Neutrophil (primary cell): ENCODE measurements around the gene TMEFF2.
A peak's percentile ranks its signal among the peaks of the same experiment; 100 is the strongest.

Source experiments
- H3K27ac ChIP-seq: fragments of 200-600 bp; sonication (generic); 2 replicates; pipeline ENCODE4 v1.5.1; 2016; ENCODE audit warnings: mild to moderate bottlenecking, moderate library complexity
- H3K27me3 ChIP-seq: fragments of 200-600 bp; sonication (generic); 2 replicates; pipeline ENCODE4 v1.6.0; 2016; ENCODE audit warnings: mild to moderate bottlenecking
- H3K36me3 ChIP-seq: fragments of 200-600 bp; sonication (generic); 2 replicates; pipeline ENCODE4 v1.5.1; 2017
- H3K4me1 ChIP-seq, 2 experiments: fragments of 200-600 bp in 1 of 2; sonication (generic) in 1 of 2; 1 replicate in 1 of 2; 2 replicates in 1 of 2; pipeline versions ENCODE4 v1.5.1 to v1.6.1; 2013 to 2016; ENCODE audit warnings: low read depth in 1 of 2, low read length in 1 of 2, mild to moderate bottlenecking in 1 of 2, moderate library complexity in 1 of 2; ENCODE audit not compliant: control insufficient read depth in 1 of 2, insufficient read depth in 1 of 2
- H3K4me3 ChIP-seq, 2 experiments: fragments of 200-600 bp in 1 of 2; sonication (generic) in 1 of 2; 1 replicate in 1 of 2; 2 replicates in 1 of 2; pipeline ENCODE4 v1.5.1; 2013 to 2016; ENCODE audit warnings: low read depth in 1 of 2, low read length in 1 of 2, mild to moderate bottlenecking in 1 of 2, moderate library complexity in 1 of 2
- H3K9me3 ChIP-seq: fragments of 200-600 bp; sonication (generic); 2 replicates; pipeline ENCODE4 v1.5.1; 2016
- TF ChIP-seq, protein P1 (sequence below): fragments of 200-600 bp; sonication (generic); IDR thresholded peaks from 2 replicates; pipeline ENCODE4 v1.5.1; 2016; ENCODE audit warnings: antibody characterized with exemption

The TMEFF2 gene

GRCh38 chr2:192196421-192197194, 1.9 kb upstream of the TMEFF2 start:
- Histone ChIP-seq H3K4me3 (no peak overlapping the region), H3K4me1 (peaks cover 9 to 21% of the 10 kb centered on the region in 2 experiments), H3K27me3 (peaks cover 83% of the 10 kb centered on the region), H3K9me3 (no peaks in the 10 kb centered on the region), H3K27ac (no peak overlapping the region), H3K36me3 (no peaks in the 10 kb centered on the region)
- TF ChIP-seq, protein P1, sequence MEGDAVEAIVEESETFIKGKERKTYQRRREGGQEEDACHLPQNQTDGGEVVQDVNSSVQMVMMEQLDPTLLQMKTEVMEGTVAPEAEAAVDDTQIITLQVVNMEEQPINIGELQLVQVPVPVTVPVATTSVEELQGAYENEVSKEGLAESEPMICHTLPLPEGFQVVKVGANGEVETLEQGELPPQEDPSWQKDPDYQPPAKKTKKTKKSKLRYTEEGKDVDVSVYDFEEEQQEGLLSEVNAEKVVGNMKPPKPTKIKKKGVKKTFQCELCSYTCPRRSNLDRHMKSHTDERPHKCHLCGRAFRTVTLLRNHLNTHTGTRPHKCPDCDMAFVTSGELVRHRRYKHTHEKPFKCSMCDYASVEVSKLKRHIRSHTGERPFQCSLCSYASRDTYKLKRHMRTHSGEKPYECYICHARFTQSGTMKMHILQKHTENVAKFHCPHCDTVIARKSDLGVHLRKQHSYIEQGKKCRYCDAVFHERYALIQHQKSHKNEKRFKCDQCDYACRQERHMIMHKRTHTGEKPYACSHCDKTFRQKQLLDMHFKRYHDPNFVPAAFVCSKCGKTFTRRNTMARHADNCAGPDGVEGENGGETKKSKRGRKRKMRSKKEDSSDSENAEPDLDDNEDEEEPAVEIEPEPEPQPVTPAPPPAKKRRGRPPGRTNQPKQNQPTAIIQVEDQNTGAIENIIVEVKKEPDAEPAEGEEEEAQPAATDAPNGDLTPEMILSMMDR: no peak

DNA sequence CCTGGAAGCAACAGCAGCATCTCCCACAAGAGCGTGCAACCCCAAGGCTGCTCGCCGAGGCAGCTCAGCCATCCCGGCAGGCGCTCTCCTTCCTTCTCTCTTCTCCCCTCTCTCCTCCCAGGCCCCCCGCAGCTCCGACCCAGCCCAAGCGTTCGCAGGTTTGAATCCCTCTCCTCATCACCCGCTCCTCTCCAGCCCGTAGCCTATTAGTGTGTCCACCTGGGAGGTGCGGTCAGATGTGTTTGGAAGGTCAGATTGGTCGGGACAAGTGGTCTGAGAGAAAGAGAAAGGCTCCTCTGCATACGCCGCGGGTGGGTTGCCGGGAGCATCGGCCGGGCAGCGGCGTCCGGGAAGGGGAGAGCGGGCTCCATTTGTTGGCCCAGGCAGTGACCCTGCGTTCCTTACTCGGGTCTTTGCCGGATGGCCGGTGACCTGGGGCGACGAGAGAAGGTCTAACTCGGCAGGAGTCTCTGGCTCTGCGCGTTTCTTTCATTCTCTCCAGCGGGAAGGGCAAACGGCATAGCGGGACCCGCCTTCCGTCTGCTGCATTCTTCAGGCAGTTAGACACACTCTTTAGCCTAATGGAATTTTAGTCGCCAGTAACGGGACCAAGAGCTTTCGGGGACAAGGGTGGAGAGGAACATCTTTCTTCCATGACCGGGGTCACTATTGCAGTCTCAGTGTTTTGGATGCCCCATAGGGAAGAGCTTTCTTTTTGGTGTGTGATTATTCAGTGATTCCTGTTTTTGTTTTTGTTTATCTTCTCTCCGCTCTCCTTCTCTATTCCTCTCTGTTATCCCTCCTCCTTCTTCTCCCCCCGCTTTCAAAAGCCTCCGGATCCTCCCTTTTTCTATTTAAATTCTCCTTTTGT, 1.1 kb upstream of the TMEFF2 start:
- H3K4me1 ChIP-seq: peaks cover 9 to 21% of the 10 kb centered on the region in 2 experiments
- H3K27me3 ChIP-seq: peaks cover 91% of the 10 kb centered on the region
- H3K9me3 ChIP-seq: no peaks in the 10 kb centered on the region
- peak overlapping the region; percentile 1 to 8 for H3K4me3 ChIP-seq
- TF ChIP-seq, protein P1: no peak
- no peaks in the 10 kb centered on the region for H3K36me3 ChIP-seq
- no peak overlapping the region for H3K27ac ChIP-seq

GRCh38 chr2:192194265-192194865, 368 bp downstream of the TMEFF2 start:
- no peak overlapping the region for H3K27ac ChIP-seq
- TF ChIP-seq, protein P1: no peak
- H3K27me3 ChIP-seq: peaks cover 93% of the 10 kb centered on the region
- no peak overlapping the region for H3K4me3 ChIP-seq
- H3K36me3 ChIP-seq: no peaks in the 10 kb centered on the region
- no peaks in the 10 kb centered on the region for H3K9me3 ChIP-seq
- H3K4me1 ChIP-seq: peaks cover 9 to 21% of the 10 kb centered on the region in 2 experiments

- peaks cover 60% of the 10 kb centered on the region for H3K27me3 ChIP-seq
- no peaks in the 10 kb centered on the region for H3K36me3 ChIP-seq
Observed at GRCh38 chr2:192190474-192190873, 4.3 kb downstream of the TMEFF2 start.

GRCh38 chr2:192186806-192187205, 7.9 kb downstream of the TMEFF2 start:
- TF ChIP-seq, protein P1: no peak
- Histone ChIP-seq H3K4me1 (no peaks in the 10 kb centered on the region), H3K9me3 (no peaks in the 10 kb centered on the region), H3K27me3 (peaks cover 23% of the 10 kb centered on the region), H3K36me3 (no peaks in the 10 kb centered on the region), H3K4me3 (no peak overlapping the region), H3K27ac (no peak overlapping the region)

More at GRCh38 chr2:192190474-192190873, 4.3 kb downstream of the TMEFF2 start:
- Histone ChIP-seq H3K4me3 (no peak overlapping the region), H3K9me3 (no peaks in the 10 kb centered on the region), H3K4me1 (peaks cover 5 to 15% of the 10 kb centered on the region in 2 experiments), H3K27ac (no peak overlapping the region)
- TF ChIP-seq, protein P1: no peak
